Right lobe of liver (tissue), 6 donors: ENCODE results near the gene PDE6A. TPM values are rescaled to one million over a fixed set of nuclear protein-coding genes. Genes with fewer than 3 reads are reported as not detected.

Experiments
- ATAC-seq, 4 donors: fragments of 200-7000 bp; cut with Tn5 transposase; one replicate each; pipeline ENCODE4 v1.9.1; 2020; ENCODE audit warnings: mild to moderate bottlenecking in 4 of 4, moderate library complexity in 4 of 4
- DNase-seq, 3 donors: peaks; one replicate each; pipeline ENCODE4 v3.0.0-alpha.2; 2020
- H3K27ac ChIP-seq, 3 donors: fragments of 200-600 bp; one replicate each; pipeline ENCODE4 v1.8.0; 2022
- H3K27me3 ChIP-seq, 2 donors: fragments of 200-600 bp; one replicate each; pipeline ENCODE4 v1.8.0; 2022
- H3K36me3 ChIP-seq, 4 donors: fragments of 200-600 bp; sonication (generic) in 1 of 4; one replicate each; pipeline versions ENCODE4 v1.5.1 to v1.8.0; 2017 to 2022; ENCODE audit warnings: control low read depth in 1 of 4
- H3K4me1 ChIP-seq, 4 donors: fragments of 200-600 bp; sonication (generic) in 1 of 4; one replicate each; pipeline versions ENCODE4 v1.5.1 to v1.8.0; 2017 to 2022; ENCODE audit warnings: control low read depth in 1 of 4
- H3K4me3 ChIP-seq, 3 donors: fragments of 200-600 bp; one replicate each; pipeline ENCODE4 v1.8.0; 2022
- H3K9me3 ChIP-seq, 4 donors: fragments of 200-600 bp; sonication (generic) in 1 of 4; one replicate each; pipeline versions ENCODE4 v1.5.1 to v1.8.0; 2017 to 2022; ENCODE audit warnings: control low read depth in 1 of 4
- POLR2A ChIP-seq: fragments of 450-650 bp; IDR thresholded peaks from one replicate; pipeline ENCODE4 v1.6.1; 2017; ENCODE audit warnings: antibody characterized with exemption, mild to moderate bottlenecking
- WGBS: methylation state at CpG from one replicate; pipeline ENCODE4 v1.1.6; 2018; ENCODE audit warnings: low coverage, low lambda C conversion rate; ENCODE audit not compliant: insufficient coverage; ENCODE audit errors: missing lambda C conversion rate; 5-methylcytosine and 5-hydroxymethylcytosine counted together
- intact Hi-C, 2 donors: fragments of 100-400 bp; cut with DNase I; formaldehyde crosslinking; loops; one replicate each; pipeline versions ENCODE4 v1.11.2 to v1.14.1; 2022
- total RNA-seq, 6 experiments: library from RNA; depleted of rRNA in 2 of 6; stranded (reverse); fragments of >200 nt in 2 of 6; fragmentation: NEBNext Ultra II Directional in 3 of 6; extraction: Animal tissue kit (Norgen Biotek cat#: 25700) in 3 of 6; gene quantifications; one replicate each; pipeline versions ENCODE4 v1.1.0 to v1.2.4, GENCODE V29; 2016 to 2023
- TF ChIP-seq, protein P1 (sequence below), 4 donors: fragments of 200-600 bp in 3 of 4; fragments of 450-650 bp in 1 of 4; IDR thresholded peaks; one replicate each; pipeline versions ENCODE4 v1.5.1 to v1.8.0; 2016 to 2022; ENCODE audit warnings: antibody characterized with exemption in 4 of 4, mild to moderate bottlenecking in 2 of 4
- donor health status: DM: no; HTN: yes; CAD: no.
- donor health status: DM: no; HTN: no; CAD: no.
- donor health status: DM: no; HTN: no; CAD: no.
- donor health status: DM: no; HTN: yes; CAD: no.
- donor health status: DM: no; HTN: yes; CAD: no.

The PDE6A gene
- total RNA-seq, 6 experiments from 2014 or later = not detected

DNA sequence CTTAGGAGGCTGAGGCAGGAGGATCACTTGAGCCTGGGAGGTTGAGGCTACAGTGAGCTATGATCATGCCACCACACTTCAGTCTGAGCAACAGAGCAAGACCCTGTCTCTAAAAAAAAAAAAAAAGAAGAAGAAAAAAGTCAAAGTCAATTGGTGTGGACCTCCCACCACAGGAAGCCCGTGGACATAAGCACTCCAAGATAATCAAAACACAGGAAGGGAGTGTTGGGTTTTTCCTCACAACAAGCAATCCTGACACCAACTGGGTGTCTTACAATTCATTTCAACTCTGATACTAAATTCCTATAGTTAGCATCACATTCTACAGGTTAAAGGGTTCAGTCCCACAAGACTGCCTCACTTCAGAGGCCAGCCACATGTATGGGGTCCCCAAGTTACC lies 70.7 kb downstream of the PDE6A start:
- Histone ChIP-seq H3K27ac (no peak overlapping the region), H3K4me3 (no peak overlapping the region), H3K27me3 (no peaks in the 10 kb centered on the region), H3K4me1 (no peaks in the 10 kb centered on the region), H3K9me3 (no peaks in the 10 kb centered on the region), H3K36me3 (no peaks in the 10 kb centered on the region)
- 40% methylated on average over 1 of the region's 1 CpG for WGBS
- TF ChIP-seq, protein P1, sequence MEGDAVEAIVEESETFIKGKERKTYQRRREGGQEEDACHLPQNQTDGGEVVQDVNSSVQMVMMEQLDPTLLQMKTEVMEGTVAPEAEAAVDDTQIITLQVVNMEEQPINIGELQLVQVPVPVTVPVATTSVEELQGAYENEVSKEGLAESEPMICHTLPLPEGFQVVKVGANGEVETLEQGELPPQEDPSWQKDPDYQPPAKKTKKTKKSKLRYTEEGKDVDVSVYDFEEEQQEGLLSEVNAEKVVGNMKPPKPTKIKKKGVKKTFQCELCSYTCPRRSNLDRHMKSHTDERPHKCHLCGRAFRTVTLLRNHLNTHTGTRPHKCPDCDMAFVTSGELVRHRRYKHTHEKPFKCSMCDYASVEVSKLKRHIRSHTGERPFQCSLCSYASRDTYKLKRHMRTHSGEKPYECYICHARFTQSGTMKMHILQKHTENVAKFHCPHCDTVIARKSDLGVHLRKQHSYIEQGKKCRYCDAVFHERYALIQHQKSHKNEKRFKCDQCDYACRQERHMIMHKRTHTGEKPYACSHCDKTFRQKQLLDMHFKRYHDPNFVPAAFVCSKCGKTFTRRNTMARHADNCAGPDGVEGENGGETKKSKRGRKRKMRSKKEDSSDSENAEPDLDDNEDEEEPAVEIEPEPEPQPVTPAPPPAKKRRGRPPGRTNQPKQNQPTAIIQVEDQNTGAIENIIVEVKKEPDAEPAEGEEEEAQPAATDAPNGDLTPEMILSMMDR (IDR thresholded peaks at IDR 0.05) = no peak
- TF ChIP-seq POLR2A = no peak
- ATAC-seq (no peak), DNase-seq (no peak)
- intact Hi-C loops = no loop called here

- Histone ChIP-seq H3K9me3 (no peaks in the 10 kb centered on the region), H3K36me3 (no peaks in the 10 kb centered on the region), H3K27ac (no peak overlapping the region), H3K27me3 (no peaks in the 10 kb centered on the region), H3K4me1 (no peaks in the 10 kb centered on the region), H3K4me3 (no peak overlapping the region)
- TF ChIP-seq POLR2A = no peak
- WGBS = 64% methylated on average over 11 of the region's 11 CpGs
- ATAC-seq = no peak
- no peak for DNase-seq
- intact Hi-C loops = no loop called here
Observed at GRCh38 chr5:149872351-149873040, 72.1 kb downstream of the PDE6A start.

DNA sequence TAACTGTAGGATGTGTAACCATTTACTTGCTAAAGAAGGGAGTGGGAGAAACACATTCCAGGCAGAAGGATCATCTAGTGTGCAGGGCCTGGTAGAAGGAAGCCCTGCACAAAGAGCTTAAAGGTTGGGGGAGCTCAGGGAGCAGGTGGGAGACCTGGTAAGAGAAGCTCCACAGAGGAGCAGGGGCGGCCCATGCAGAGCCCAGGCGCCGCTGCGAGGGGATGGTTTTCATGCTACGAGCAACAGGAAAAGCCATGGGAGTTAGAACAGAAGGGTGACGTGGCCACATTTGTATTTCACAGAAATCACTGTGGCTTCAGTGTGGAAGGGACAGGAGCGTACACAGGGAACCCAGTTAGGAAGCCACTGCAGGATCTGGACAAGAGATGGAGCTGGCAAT lies 73.1 kb downstream of the PDE6A start:
- no peak overlapping the region for H3K27ac ChIP-seq
- no peaks in the 10 kb centered on the region for H3K9me3 ChIP-seq
- intact Hi-C loops = no loop called here
- no peaks in the 10 kb centered on the region for H3K27me3 ChIP-seq
- no peak for DNase-seq
- ATAC-seq = peak in 1 of 4 donors; percentile 20
- H3K4me3 ChIP-seq = no peak overlapping the region
- no peaks in the 10 kb centered on the region for H3K4me1 ChIP-seq
- no peak for TF ChIP-seq POLR2A
- TF ChIP-seq, protein P1 (IDR thresholded peaks at IDR 0.05) = no peak
- 81% methylated on average over 7 of the region's 7 CpGs for WGBS
- no peaks in the 10 kb centered on the region for H3K36me3 ChIP-seq

- TF ChIP-seq, protein P1 (IDR thresholded peaks at IDR 0.05) = no peak
- no peak for TF ChIP-seq POLR2A
- ATAC-seq (no peak), DNase-seq (no peak)
- Histone ChIP-seq H3K4me3 (no peak overlapping the region), H3K9me3 (no peaks in the 10 kb centered on the region), H3K4me1 (no peaks in the 10 kb centered on the region), H3K36me3 (no peaks in the 10 kb centered on the region), H3K27me3 (no peaks in the 10 kb centered on the region), H3K27ac (no peak overlapping the region)
- intact Hi-C loops = no loop called here
Observed at GRCh38 chr5:149870697-149871096, 73.9 kb downstream of the PDE6A start.

DNA sequence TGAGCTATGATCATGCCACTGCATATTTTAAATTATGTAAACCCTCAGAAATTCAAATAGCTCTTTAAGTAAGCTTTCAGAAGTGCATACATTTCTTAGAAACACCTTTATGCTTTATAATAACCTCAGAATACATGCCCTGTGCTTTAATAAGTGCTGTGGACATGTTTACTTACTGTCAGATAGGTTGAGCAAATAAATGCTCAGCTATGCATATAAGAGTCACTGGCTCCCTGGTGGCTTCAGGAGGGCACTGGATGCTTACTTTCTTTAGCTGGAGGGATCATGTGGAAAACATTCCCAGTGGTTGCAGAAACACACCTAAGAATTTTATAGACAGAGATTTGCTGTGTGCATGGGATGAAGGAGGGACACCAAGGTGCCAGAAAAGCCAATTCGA lies 74.4 kb downstream of the PDE6A start:
- TF ChIP-seq, protein P1 (IDR thresholded peaks at IDR 0.05) = no peak
- no peak for TF ChIP-seq POLR2A
- DNase-seq (no peak), ATAC-seq (no peak)
- H3K27me3 ChIP-seq = no peaks in the 10 kb centered on the region
- no peak overlapping the region for H3K4me3 ChIP-seq
- no peaks in the 10 kb centered on the region for H3K9me3 ChIP-seq
- H3K36me3 ChIP-seq = no peaks in the 10 kb centered on the region
- intact Hi-C loops = no loop called here
- no peaks in the 10 kb centered on the region for H3K4me1 ChIP-seq
- 40% methylated on average over 1 of the region's 1 CpG for WGBS
- H3K27ac ChIP-seq = no peak overlapping the region
